Frontal cortex (tissue), 4 donors: ENCODE measurements around the gene CD207. TPM values are rescaled to one million over a fixed set of nuclear protein-coding genes. Genes with fewer than 3 reads are reported as not detected.
A peak's percentile ranks its signal among the peaks of the same experiment; 100 is the strongest.
"Not testable (repeated sequence)": the region's sequence is repeated elsewhere in the genome, so short reads cannot be mapped to it uniquely, and the experiment has no call there.

Experiments used
- DNase-seq, 2 donors: peaks; one replicate each; pipeline ENCODE4 v3.0.0; 2012; ENCODE audit warnings: low spot score in 2 of 2
- FAIRE-seq: peaks from 2 replicates; lab custom pipeline; 2012; peaks lifted over from hg19 to GRCh38; lab: Jason Lieb, UNC
- small RNA-seq: library from RNA; depleted of rRNA; stranded (forward); fragments of <200 nt; gene quantifications from one replicate; pipeline ENCODE3, GENCODE V24; 2014
- total RNA-seq: library from RNA; depleted of rRNA; stranded (reverse); fragments of >200 nt; gene quantifications from one replicate; pipeline ENCODE4 v1.2.3, GENCODE V29; 2014
- donor health status: control.
- donor health status: control.
- donor health status: control.

CD207 gene
- total RNA-seq, 1 donor from 2014 or later, result not detected

DNA sequence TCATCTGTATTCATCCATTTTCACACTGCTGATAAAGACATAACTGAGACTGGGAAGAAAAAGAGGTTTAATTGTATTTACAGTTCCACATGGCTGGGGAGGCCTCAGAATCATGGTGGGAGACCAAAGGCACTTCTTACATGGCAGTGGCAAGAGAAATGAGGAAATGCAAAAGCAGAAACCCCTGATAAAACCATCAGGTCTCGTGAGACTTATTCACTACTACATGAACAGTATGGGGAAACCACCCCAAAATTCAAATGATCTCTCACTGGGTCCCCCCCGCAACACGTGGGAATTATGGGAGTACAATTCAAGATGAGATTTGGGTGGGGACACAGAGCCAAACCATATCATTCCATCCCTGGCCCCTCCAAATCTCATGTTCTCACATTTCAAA, 37.6 kb downstream of the CD207 start:
- DNase-seq, FAIRE-seq: not testable (repeated sequence)

DNA sequence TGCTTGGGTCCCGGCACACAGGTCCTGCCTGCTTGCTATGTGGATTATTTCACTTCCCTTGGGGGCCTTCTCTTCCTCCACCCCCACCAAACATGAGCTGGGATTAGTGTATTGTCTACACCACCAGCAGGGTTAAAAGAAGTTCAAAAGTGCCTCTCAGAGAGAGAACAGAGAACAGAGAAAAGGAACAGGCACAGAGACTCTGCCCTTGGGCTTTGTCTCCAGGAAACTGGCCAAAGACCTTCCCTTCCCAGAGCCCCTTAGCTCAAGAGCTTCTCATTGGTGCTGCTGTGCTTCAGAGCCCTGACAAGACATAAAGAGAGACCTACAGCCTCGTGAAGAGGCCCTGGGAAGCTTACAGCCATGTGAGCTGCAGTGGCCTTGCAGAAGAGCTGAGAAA, 38.1 kb downstream of the CD207 start:
- FAIRE-seq (no peak), DNase-seq (no peak)

DNA sequence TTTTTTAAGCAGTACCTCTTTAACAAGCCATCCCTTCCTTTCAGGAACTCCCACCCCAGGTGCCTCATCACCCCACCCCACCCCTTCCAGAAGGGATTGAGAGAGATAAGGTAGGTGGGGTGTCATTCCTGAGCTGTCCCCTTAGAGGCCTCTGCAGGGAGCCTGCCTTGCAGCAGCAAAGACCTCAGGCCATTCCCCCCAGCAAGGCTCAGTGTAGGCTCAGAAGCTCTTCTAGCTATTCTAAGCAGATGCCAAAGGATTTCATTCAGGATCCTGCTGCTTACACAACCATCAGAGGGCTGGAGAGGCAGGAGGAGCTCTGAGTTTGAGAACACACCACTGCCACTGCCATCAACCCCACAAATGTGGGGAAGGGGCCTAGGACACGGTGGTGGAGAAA, 39.4 kb downstream of the CD207 start:
- DNase-seq, result no peak
- no peak for FAIRE-seq

DNA sequence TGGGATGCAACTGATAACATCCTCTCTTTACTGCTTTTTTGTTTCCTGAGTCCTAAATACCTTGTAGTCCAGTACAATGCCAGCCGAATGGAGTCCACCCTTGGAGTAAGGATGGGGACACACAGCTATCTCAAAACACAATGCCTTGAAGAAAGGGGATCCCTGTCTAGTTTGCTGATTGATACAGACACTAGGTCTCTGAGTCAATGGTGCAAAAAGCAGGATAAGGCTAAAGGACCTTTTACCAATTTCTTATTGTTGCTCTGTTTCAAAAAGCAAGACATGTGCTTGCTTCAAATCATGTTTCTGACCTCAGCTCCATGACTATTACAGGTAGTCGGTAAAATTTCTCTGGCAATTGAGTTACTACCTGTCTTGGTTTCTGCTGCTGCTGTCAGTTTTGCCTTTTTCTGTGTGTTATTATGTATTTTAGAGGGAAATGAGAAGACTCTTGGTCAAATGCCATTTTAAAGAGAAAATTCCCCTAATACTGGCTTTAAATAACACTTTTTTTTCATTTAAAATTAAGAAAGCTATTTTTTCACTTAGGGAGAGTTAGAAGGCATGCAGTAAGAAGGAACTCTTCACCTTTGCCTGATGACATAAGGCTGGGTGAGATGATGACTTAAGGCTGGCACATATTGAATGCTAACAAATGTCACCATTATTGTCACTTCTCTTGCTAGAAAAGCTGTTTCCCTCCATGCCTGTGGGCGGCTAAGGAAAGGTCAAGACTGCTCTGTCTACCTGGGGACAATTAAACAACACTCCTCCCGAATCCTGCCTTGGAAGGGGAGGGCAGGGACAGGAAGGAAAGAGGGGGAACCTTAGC, 40.2 kb downstream of the CD207 start:
- FAIRE-seq, result no peak
- DNase-seq, result no peak

DNA sequence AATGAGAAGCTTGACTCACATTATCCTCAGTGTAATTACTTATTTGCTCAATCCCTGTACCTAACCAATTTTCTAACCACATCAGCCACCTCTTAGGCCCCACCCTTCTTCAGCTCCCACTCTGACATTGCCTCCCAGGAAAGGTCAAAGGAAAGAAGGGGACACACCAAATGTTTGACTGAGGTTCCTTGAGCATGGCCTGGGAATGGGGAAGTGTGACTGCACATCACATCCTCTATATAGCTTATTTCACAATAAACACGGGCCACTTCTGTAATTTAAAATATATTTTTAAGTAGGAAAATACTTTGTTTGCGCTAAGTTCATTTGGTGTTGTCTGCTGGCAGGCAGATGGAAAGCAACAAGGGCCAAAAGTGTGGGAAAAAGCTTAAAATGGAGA, 42.2 kb downstream of the CD207 start:
- FAIRE-seq, result no peak
- no peak for DNase-seq

DNA sequence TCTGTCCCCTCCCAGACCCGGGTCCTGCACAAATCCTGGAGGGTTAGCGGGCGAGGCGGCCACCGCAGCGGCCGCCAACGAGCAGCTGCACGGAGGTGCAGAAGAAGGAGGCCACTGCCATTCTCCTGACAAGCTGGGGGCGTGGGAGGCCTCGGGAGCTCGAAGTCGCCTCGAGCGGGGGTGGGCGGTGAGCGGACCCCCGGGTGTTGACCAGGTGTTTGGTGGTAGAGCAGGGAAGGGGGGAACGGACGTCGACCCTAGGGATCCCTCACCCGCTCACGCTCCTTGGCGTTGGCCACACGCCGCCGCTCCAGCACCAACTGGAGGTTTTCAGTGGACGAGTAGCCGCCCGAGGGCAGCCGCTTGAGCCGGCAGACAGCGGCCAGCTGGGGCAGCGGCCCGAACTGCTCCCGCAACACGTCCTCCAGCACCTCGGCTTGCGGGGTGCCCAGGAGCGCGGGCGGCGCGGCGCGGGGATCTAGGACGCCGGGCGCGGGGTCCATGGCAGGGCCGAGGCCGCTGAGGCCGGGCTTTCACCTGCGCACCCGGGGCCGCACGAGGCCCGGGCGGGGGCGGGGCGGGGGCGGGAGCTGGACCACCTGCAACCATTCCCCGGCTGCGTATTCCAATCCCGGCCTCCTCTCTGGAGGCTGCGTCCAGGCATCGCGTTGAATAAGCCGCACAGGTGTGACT, 45.3 kb downstream of the CD207 start, which contains the start of gene FIGLA:
TSS of gene FIGLA (minus strand) at position 508 of the 693 bp plus-strand sequence. CDS start at position 503, 5 bp downstream.
- DNase-seq, result peak in 1 of 2 donors; percentile 21

DNA sequence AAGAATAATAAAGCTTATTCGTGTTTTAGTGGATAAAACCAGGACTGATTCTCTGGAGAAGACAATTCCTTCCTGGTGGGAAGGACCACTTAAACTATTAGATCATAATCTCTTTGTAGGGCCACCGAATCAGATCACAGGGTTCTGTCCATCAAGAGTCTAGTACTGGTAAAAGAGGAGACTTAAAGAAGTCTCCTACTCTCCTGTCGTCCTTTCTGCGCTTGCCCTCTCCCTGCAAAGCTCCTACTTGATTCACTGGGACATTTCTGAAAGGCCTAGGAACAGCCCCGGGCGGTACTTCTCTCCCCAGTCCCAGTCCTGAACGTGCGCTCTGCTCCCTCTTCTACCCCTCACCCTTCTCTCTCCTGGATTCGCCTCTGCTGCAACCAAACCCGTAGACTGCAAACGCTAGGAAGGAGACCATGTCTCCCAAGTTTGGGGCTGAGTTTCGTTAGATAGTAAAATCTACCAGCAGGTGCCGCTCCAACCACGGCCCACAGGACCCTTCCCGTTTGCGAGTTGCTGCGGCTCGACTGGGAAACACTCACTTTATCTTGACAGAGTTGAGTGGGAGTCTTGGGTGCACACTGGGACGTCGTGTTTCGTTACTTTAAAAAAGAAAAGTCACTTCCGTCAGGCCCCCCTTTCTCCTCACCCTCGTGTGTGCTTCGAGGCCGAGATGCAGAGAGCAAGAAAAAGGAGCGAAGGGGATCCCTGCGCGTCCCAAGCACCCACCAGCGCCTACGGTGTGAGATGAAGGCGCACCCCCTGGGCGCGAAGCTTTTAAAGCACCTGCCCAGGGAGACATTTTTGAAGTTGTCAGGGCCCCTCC, 46.1 kb downstream of the CD207 start:
- FAIRE-seq, result no peak
- DNase-seq, result peak; percentile 73 to 74

More for the DNA sequence above, 45.3 kb downstream of the CD207 start, which contains the start of gene FIGLA:
- no peak for FAIRE-seq

DNA sequence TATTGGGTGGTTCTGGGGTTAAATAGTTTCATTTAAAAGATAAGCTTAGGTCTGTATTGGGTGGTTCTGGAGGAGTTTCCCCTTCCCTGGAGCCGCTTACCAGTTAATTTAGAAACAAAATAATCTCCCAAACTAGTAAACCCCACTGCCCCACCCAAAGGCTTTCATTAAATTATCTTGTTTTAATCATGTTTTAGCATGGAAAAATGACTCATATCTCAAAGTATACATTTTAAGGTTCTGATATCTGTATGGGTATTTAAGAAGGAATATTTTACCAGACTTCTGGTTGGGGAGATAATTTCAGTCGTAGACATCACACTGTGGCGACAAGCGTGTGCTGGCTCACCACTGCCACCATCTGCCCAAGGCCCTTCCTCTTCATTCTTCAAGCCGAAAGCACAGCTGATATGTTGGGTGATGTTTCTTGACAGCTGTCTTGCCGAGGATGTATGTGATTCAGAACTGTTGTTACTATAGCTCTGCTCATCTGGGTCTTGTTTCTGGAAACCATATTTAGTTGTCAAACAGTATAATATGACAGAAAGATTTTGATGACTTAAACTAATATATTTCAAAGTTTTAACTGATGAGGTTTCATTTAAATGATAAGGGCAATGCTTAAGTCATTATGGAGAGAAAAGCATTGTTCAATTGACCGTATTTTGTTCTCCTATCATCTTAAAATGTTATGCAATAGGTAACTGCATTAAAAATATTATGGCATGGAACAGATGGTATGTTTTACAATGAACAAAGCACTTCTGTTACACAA, 50.3 kb downstream of the CD207 start:
- DNase-seq (peak in 1 of 2 donors; percentile 53), FAIRE-seq (no peak)

DNA sequence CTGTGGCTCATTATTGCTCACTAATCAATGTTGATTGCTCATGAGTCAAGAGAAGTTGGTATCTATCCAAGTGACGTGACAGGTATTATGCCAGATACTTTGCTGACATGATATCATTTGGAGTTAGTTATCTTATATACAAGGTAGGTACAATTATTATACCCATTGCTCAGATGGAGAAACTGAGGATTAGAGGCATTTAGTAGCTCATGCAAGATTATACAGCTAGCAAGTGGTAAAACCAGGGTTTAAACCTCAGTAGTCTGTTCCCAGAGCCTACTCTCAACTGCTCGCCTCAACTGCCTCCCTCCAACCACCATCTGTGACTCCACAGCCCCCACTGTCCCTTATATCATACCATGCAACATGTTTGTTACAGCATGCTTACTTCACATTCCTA, 51.3 kb downstream of the CD207 start:
- DNase-seq, result no peak

More for the DNA sequence above, 51.3 kb downstream of the CD207 start:
- no peak for FAIRE-seq

Small RNAs within 50 kb of the gene (small RNA-seq; reads per million reads assigned to genes)
- gene HMGN2P21, result not detected

Other genes starting within 250 kb of the CD207 start
- 291 TPM for gene ADD2, start 67.6 kb downstream of the CD207 start, total RNA-seq
- not detected for gene FIGLA, start 45.2 kb downstream of the CD207 start, total RNA-seq
- not detected for gene CLEC4F, start 15.2 kb downstream of the CD207 start, total RNA-seq
- gene VAX2, start 64.8 kb upstream of the CD207 start, total RNA-seq, result not detected
- gene ATP6V1B1, start 100.1 kb upstream of the CD207 start, total RNA-seq, result not detected
- gene ANKRD53, start 142.8 kb upstream of the CD207 start, total RNA-seq, result 1.2 TPM
- 13.5 TPM for gene TEX261, start 159.1 kb upstream of the CD207 start, total RNA-seq
- gene NAGK, start 232.8 kb upstream of the CD207 start, total RNA-seq, result 49.7 TPM